Measurements from ENCODE around the gene B4GALT5. TPM values are rescaled to one million over a fixed set of nuclear protein-coding genes. Genes with fewer than 3 reads are reported as not detected.

The B4GALT5 gene
- total RNA-seq, 1 experiment from 2014 or later, result 65.0 TPM

- ChIA-PET POLR2A (no interaction called here), CTCF (no interaction called here)
- Mint-ChIP-seq H3K27ac (ENCODE audit: unreplicated experiment) (no peak overlapping the region), H3K4me1 (ENCODE audit: low read depth, unreplicated experiment) (peaks cover 10% of the 10 kb centered on the region), H3K36me3 (ENCODE audit: insufficient read depth, unreplicated experiment) (no peaks in the 10 kb centered on the region), H3K4me3 (ENCODE audit: unreplicated experiment) (no peak overlapping the region), H3K27me3 (ENCODE audit: insufficient read depth, unreplicated experiment) (no peaks in the 10 kb centered on the region), H3K9me3 (ENCODE audit: unreplicated experiment) (no peaks in the 10 kb centered on the region)
- DNase-seq, result no peak
- H3K9me3 ChIP-seq, result no peaks in the 10 kb centered on the region
- H3K4me3 ChIP-seq (ENCODE audit: low read depth, low read length), result no peak overlapping the region
- no peaks in the 10 kb centered on the region for H3K27me3 ChIP-seq (replicated peaks; ENCODE audit: control insufficient read depth, insufficient read depth, low read length)
- BruUV-seq (replicated peaks), result no TSS peak
- no peak for TF ChIP-seq CTCF (IDR thresholded peaks at IDR 0.05; ENCODE audit: insufficient read depth in 1 of 2, low read depth in 1 of 2, low read length in 1 of 2, severe bottlenecking in 1 of 2, unreplicated experiment in 1 of 2)
- no peaks in the 10 kb centered on the region for H3K36me3 ChIP-seq (ENCODE audit: control insufficient read depth, insufficient read depth, low read length)
- intact Hi-C loops (cut with micrococcal nuclease; ENCODE audit: unreplicated experiment), result no loop called here
- peaks cover 9% of the 10 kb centered on the region for H3K4me1 ChIP-seq
Measured at GRCh38 chr20:49752201-49752903, 38.7 kb upstream of the B4GALT5 start.

DNA sequence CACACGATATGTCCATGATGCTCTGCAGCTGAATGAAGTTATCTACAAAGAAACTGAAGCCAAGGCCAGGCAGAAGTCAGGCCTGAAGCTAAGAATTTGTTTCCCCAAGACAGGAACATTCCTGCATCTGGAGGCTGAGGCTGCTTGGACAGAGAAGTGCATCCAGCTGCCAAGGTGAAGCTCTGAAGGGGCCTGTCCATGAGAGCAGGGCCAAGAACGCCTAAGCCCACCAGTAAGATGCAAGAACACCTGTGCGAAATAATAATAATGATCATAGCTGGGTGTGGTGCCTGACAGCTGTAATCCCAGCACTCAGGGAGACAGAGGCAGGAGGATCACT is 37.7 kb upstream of the B4GALT5 start:
- Mint-ChIP-seq H3K4me1 (ENCODE audit: low read depth, unreplicated experiment) (peaks cover 10% of the 10 kb centered on the region), H3K36me3 (ENCODE audit: insufficient read depth, unreplicated experiment) (no peaks in the 10 kb centered on the region), H3K27ac (ENCODE audit: unreplicated experiment) (no peak overlapping the region), H3K4me3 (ENCODE audit: unreplicated experiment) (no peak overlapping the region), H3K9me3 (ENCODE audit: unreplicated experiment) (no peaks in the 10 kb centered on the region), H3K27me3 (ENCODE audit: insufficient read depth, unreplicated experiment) (no peaks in the 10 kb centered on the region)
- H3K36me3 ChIP-seq (ENCODE audit: control insufficient read depth, insufficient read depth, low read length), result no peaks in the 10 kb centered on the region
- no peak for TF ChIP-seq CTCF (IDR thresholded peaks at IDR 0.05; ENCODE audit: insufficient read depth in 1 of 2, low read depth in 1 of 2, low read length in 1 of 2, severe bottlenecking in 1 of 2, unreplicated experiment in 1 of 2)
- peaks cover 9% of the 10 kb centered on the region for H3K4me1 ChIP-seq
- no peaks in the 10 kb centered on the region for H3K27me3 ChIP-seq (replicated peaks; ENCODE audit: control insufficient read depth, insufficient read depth, low read length)
- intact Hi-C loops (cut with micrococcal nuclease; ENCODE audit: unreplicated experiment), result no loop called here
- BruUV-seq (replicated peaks), result no TSS peak
- ChIA-PET CTCF (interaction anchor here (0.6 kb wide), 1 partner anchor 49 kb away, joined by 7 read pairs; no protein-coding TSS in a partner anchor), POLR2A (no interaction called here)
- DNase-seq, result no peak
- H3K4me3 ChIP-seq (ENCODE audit: low read depth, low read length), result no peak overlapping the region
- no peaks in the 10 kb centered on the region for H3K9me3 ChIP-seq

- no peak overlapping the region for H3K27ac Mint-ChIP-seq (ENCODE audit: unreplicated experiment)
- peaks cover 10% of the 10 kb centered on the region for H3K4me1 Mint-ChIP-seq (ENCODE audit: low read depth, unreplicated experiment)
- no peaks in the 10 kb centered on the region for H3K27me3 ChIP-seq (replicated peaks; ENCODE audit: control insufficient read depth, insufficient read depth, low read length)
- ChIA-PET POLR2A (no interaction called here), CTCF (interaction anchor here (0.7 kb wide), 1 partner anchor 95 kb away, joined by 3 read pairs; no protein-coding TSS in a partner anchor)
- H3K4me3 ChIP-seq (ENCODE audit: low read depth, low read length), result no peak overlapping the region
- no TSS peak for BruUV-seq (replicated peaks)
- TF ChIP-seq CTCF (IDR thresholded peaks at IDR 0.05; ENCODE audit: insufficient read depth in 1 of 2, low read depth in 1 of 2, low read length in 1 of 2, severe bottlenecking in 1 of 2, unreplicated experiment in 1 of 2), result no peak
- no peaks in the 10 kb centered on the region for H3K36me3 Mint-ChIP-seq (ENCODE audit: insufficient read depth, unreplicated experiment)
- no peak overlapping the region for H3K4me3 Mint-ChIP-seq (ENCODE audit: unreplicated experiment)
- H3K4me1 ChIP-seq, result peaks cover 9% of the 10 kb centered on the region
- no peaks in the 10 kb centered on the region for H3K36me3 ChIP-seq (ENCODE audit: control insufficient read depth, insufficient read depth, low read length)
- no peaks in the 10 kb centered on the region for H3K9me3 ChIP-seq
- intact Hi-C loops (cut with micrococcal nuclease; ENCODE audit: unreplicated experiment), result no loop called here
- DNase-seq, result no peak
- H3K9me3 Mint-ChIP-seq (ENCODE audit: unreplicated experiment), result no peaks in the 10 kb centered on the region
- H3K27me3 Mint-ChIP-seq (ENCODE audit: insufficient read depth, unreplicated experiment), result no peaks in the 10 kb centered on the region
Measured at GRCh38 chr20:49750611-49751396, 37.1 kb upstream of the B4GALT5 start.

Measured in Caco-2 (cell line).